ENCODE results near the gene SRSF2. TPM values are rescaled to one million over a fixed set of nuclear protein-coding genes. Genes with fewer than 3 reads are reported as not detected.

The SRSF2 gene
- total RNA-seq, 1 donor from 2014 or later = 121 TPM

Other genes starting within 250 kb of the SRSF2 start
- 30.0 and 40.1 TPM in 2 replicates for gene RHBDF2, start 235.9 kb downstream of the SRSF2 start, total RNA-seq
- gene CYGB, start 199.6 kb downstream of the SRSF2 start, total RNA-seq = 10.3 and 49.8 TPM in 2 replicates
- 0.94 and 5.0 TPM in 2 replicates for gene PRCD, start 197.3 kb downstream of the SRSF2 start, total RNA-seq
- gene ST6GALNAC2, start 151.5 kb downstream of the SRSF2 start, total RNA-seq = 3.5 and 8.0 TPM in 2 replicates
- gene ST6GALNAC1, start 93.6 kb downstream of the SRSF2 start, total RNA-seq = 0.52 TPM in 1 of 2 replicates, not detected in the other
- gene MXRA7, start 26.4 kb downstream of the SRSF2 start, total RNA-seq = 152 and 286 TPM in 2 replicates
- 18.2 and 18.4 TPM in 2 replicates for gene JMJD6, start 10.7 kb downstream of the SRSF2 start, total RNA-seq
- 27.0 and 31.6 TPM in 2 replicates for gene METTL23, start 10.5 kb downstream of the SRSF2 start, total RNA-seq
- gene MFSD11, start 788 bp upstream of the SRSF2 start, total RNA-seq = 21.1 and 23.1 TPM in 2 replicates
- 0.35 and 0.40 TPM in 2 replicates for gene MGAT5B, start 131.1 kb upstream of the SRSF2 start, total RNA-seq

Data from renal cortical epithelial cell (primary cell).